ENCODE results near the gene PIP4K2C.

The PIP4K2C gene

DNA sequence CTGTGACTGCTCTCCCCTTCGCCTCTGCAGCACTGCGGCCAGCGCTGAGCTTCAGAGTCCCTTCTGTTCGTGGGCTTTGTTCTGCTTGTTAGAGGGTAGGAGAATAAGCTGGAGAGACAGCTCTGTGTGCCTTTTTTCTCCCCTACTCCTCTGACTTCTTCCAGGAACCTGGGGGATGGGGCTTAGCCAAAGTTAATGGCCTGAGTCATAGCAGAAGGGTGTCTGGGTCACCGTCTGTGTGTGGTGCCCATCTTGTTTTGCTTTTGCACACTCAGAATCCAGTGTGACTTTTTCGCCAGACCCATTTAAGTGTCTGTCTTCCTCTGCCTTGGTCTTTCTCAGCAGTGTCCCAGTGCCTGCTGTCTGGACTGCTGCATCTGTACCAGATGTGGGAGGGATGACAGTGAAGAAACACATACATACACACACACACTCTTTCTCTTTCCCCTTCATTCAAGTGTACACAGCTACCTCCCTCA, 38.1 kb upstream of the PIP4K2C start:
- Histone ChIP-seq H3K4me3 (replicated peaks; ENCODE audit: insufficient read depth, low read length) (no peak overlapping the region), H3K27me3 (ENCODE audit: insufficient read depth, poor library complexity, severe bottlenecking) (peaks cover 14% of the 10 kb centered on the region), H3K27ac (replicated peaks) (no peak overlapping the region)
- TF ChIP-seq POLR2AphosphoS5 (IDR thresholded peaks at IDR 0.05; ENCODE audit: low read depth) (no peak), SPI1 (IDR thresholded peaks at IDR 0.05; ENCODE audit: borderline replicate concordance, low read depth) (no peak), GABPA (IDR thresholded peaks at IDR 0.05; ENCODE audit: low read depth) (no peak)
- TF ChIP-seq, protein P1, sequence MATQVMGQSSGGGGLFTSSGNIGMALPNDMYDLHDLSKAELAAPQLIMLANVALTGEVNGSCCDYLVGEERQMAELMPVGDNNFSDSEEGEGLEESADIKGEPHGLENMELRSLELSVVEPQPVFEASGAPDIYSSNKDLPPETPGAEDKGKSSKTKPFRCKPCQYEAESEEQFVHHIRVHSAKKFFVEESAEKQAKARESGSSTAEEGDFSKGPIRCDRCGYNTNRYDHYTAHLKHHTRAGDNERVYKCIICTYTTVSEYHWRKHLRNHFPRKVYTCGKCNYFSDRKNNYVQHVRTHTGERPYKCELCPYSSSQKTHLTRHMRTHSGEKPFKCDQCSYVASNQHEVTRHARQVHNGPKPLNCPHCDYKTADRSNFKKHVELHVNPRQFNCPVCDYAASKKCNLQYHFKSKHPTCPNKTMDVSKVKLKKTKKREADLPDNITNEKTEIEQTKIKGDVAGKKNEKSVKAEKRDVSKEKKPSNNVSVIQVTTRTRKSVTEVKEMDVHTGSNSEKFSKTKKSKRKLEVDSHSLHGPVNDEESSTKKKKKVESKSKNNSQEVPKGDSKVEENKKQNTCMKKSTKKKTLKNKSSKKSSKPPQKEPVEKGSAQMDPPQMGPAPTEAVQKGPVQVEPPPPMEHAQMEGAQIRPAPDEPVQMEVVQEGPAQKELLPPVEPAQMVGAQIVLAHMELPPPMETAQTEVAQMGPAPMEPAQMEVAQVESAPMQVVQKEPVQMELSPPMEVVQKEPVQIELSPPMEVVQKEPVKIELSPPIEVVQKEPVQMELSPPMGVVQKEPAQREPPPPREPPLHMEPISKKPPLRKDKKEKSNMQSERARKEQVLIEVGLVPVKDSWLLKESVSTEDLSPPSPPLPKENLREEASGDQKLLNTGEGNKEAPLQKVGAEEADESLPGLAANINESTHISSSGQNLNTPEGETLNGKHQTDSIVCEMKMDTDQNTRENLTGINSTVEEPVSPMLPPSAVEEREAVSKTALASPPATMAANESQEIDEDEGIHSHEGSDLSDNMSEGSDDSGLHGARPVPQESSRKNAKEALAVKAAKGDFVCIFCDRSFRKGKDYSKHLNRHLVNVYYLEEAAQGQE (IDR thresholded peaks at IDR 0.05; ENCODE audit: insufficient replicate concordance, low read depth) = no peak
- TF ChIP-seq, protein P2, sequence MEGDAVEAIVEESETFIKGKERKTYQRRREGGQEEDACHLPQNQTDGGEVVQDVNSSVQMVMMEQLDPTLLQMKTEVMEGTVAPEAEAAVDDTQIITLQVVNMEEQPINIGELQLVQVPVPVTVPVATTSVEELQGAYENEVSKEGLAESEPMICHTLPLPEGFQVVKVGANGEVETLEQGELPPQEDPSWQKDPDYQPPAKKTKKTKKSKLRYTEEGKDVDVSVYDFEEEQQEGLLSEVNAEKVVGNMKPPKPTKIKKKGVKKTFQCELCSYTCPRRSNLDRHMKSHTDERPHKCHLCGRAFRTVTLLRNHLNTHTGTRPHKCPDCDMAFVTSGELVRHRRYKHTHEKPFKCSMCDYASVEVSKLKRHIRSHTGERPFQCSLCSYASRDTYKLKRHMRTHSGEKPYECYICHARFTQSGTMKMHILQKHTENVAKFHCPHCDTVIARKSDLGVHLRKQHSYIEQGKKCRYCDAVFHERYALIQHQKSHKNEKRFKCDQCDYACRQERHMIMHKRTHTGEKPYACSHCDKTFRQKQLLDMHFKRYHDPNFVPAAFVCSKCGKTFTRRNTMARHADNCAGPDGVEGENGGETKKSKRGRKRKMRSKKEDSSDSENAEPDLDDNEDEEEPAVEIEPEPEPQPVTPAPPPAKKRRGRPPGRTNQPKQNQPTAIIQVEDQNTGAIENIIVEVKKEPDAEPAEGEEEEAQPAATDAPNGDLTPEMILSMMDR (IDR thresholded peaks at IDR 0.05; ENCODE audit: insufficient read depth, low read length) = no peak
- no peak for DNase-seq (ENCODE audit: low read depth in 1 of 2, low spot score in 1 of 2)

DNA sequence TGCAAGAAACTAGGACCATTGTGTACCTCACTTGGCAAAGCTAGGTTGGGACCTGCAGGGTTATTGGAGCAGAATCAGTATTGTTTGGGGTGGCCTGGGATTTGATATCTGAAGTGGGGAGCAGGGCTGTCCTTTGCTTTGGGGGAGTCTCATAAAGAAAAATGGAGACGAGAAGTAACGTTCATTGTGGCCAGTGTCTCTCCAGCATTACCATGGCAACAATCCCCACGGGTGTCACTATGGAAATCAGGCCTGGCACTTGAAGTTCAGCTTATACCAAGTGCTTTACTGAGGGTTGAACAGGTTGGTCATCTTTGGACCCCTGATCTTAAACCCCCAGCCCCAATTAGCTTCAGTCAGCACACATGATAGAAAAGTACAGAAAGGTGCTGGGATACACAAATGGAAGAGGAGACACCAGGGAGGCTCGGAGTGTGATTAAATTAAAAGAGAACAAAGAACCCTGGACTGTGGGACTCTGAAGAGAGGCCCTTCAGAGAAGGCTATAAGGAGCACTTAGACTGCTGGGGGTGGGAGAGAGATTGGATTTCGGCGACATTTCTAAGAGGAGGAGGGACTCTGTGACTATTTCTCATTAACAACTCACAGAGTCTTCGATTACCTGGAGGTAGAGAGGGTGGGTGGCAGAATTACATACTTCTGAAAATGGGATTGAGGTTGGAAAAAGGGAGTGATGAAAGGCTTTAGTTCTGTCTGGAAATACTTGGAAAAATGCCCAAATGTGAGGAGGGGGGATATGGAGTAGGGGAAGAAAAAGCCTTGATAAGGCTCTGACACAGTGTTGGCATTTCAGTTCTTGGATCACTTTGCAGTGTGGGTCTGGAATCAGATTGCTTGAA, 37.4 kb upstream of the PIP4K2C start:
- no peak overlapping the region for H3K27ac ChIP-seq (replicated peaks)
- TF ChIP-seq SPI1 (IDR thresholded peaks at IDR 0.05; ENCODE audit: borderline replicate concordance, low read depth) = no peak
- no peak for TF ChIP-seq GABPA (IDR thresholded peaks at IDR 0.05; ENCODE audit: low read depth)
- TF ChIP-seq POLR2AphosphoS5 (IDR thresholded peaks at IDR 0.05; ENCODE audit: low read depth) = no peak
- TF ChIP-seq, protein P1 (IDR thresholded peaks at IDR 0.05; ENCODE audit: insufficient replicate concordance, low read depth) = no peak
- TF ChIP-seq, protein P2 (IDR thresholded peaks at IDR 0.05; ENCODE audit: insufficient read depth, low read length) = no peak
- H3K4me3 ChIP-seq (replicated peaks; ENCODE audit: insufficient read depth, low read length) = no peak overlapping the region
- peaks cover 14% of the 10 kb centered on the region for H3K27me3 ChIP-seq (ENCODE audit: insufficient read depth, poor library complexity, severe bottlenecking)
- no peak for DNase-seq (ENCODE audit: low read depth in 1 of 2, low spot score in 1 of 2)

DNA sequence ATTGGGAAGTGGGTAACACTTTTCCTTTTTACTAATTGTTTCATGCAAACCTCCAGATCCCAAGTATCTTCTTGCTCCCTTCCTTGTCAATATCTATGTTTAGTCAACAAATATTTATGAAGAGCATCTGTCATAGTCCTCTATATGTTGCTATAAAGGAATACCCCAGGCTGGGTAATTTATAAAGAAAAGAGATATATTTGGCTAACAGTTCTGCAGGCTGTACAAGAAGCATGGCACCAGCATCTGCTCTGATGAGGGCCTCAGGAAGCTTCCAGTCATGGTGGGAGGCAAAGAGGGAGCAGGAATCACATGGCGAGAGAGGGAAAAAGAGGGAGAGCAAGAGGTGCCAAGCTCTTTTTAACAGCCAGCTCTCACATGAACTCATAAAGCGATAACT, 36.5 kb upstream of the PIP4K2C start:
- H3K4me3 ChIP-seq (replicated peaks; ENCODE audit: insufficient read depth, low read length) = no peak overlapping the region
- DNase-seq (ENCODE audit: low read depth in 1 of 2, low spot score in 1 of 2) = no peak
- no peak overlapping the region for H3K27ac ChIP-seq (replicated peaks)
- peaks cover 14% of the 10 kb centered on the region for H3K27me3 ChIP-seq (ENCODE audit: insufficient read depth, poor library complexity, severe bottlenecking)
- TF ChIP-seq, protein P2 (IDR thresholded peaks at IDR 0.05; ENCODE audit: insufficient read depth, low read length) = no peak
- no peak for TF ChIP-seq SPI1 (IDR thresholded peaks at IDR 0.05; ENCODE audit: borderline replicate concordance, low read depth)
- TF ChIP-seq GABPA (IDR thresholded peaks at IDR 0.05; ENCODE audit: low read depth) = no peak
- TF ChIP-seq, protein P1 (IDR thresholded peaks at IDR 0.05; ENCODE audit: insufficient replicate concordance, low read depth) = no peak
- no peak for TF ChIP-seq POLR2AphosphoS5 (IDR thresholded peaks at IDR 0.05; ENCODE audit: low read depth)
